RPMI7951 (cell line): ENCODE data around the gene ARHGAP26. TPM values are rescaled to one million over a fixed set of nuclear protein-coding genes. Genes with fewer than 3 reads are reported as not detected.

Experiments
- DNase-seq: peaks from one replicate; pipeline ENCODE4 v3.0.0-alpha.2; 2012; ENCODE audit warnings: low read depth
- total RNA-seq: library from RNA; depleted of rRNA; stranded (reverse); fragments of >200 nt; shearing (Covaris generic); gene quantifications from 2 replicates; pipeline ENCODE4 v1.2.3, GENCODE V29; 2014; rRNA removed

The ARHGAP26 gene
- total RNA-seq, 1 experiment from 2014 or later: 1.1 TPM

- DNase-seq: no peak
These were observed 498.2 kb downstream of the ARHGAP26 start for GRCh38 chr5:143268388-143268787.

- DNase-seq: no peak
These were observed 501.3 kb downstream of the ARHGAP26 start for GRCh38 chr5:143271431-143271830.

- DNase-seq: peak; percentile 16
These were observed 504.8 kb downstream of the ARHGAP26 start for GRCh38 chr5:143274952-143275351.

- no peak for DNase-seq
These were observed 505.6 kb downstream of the ARHGAP26 start for GRCh38 chr5:143275512-143276363.

- no peak for DNase-seq
These were observed 507.4 kb downstream of the ARHGAP26 start for GRCh38 chr5:143277536-143277935.

Other genes starting within 250 kb of the ARHGAP26 start
- gene FGF1, start 84.3 kb upstream of the ARHGAP26 start, total RNA-seq: 11.5 and 13.1 TPM in 2 replicates